Measurements from ENCODE around the gene NRCAM. TPM values are rescaled to one million over a fixed set of nuclear protein-coding genes. Genes with fewer than 3 reads are reported as not detected.

The NRCAM gene
- total RNA-seq, 1 experiment from 2014 or later = 2.7 TPM

DNA sequence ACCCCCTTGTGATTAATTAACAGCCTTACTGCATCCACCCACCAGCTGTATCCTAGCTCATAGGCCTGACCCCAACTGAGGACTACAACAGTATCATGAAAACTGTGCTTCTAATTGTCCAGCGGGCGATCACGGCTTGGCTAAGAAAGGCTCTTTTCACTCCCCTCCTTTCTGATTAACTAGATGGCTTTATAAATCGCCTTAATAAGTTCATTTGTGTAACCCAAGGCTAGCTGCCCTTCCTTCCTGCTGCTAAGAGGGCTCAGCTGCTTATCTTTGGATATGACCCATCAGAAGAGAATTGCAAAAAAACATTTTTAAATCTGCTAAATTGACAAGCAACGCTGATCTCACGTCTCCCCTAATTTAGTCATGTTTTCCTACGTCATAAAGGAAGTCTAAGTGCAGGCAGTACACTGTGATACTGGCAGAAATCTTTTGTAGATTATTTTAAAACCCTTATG lies 163.1 kb downstream of the NRCAM start (continued):
- TF ChIP-seq, protein P1, sequence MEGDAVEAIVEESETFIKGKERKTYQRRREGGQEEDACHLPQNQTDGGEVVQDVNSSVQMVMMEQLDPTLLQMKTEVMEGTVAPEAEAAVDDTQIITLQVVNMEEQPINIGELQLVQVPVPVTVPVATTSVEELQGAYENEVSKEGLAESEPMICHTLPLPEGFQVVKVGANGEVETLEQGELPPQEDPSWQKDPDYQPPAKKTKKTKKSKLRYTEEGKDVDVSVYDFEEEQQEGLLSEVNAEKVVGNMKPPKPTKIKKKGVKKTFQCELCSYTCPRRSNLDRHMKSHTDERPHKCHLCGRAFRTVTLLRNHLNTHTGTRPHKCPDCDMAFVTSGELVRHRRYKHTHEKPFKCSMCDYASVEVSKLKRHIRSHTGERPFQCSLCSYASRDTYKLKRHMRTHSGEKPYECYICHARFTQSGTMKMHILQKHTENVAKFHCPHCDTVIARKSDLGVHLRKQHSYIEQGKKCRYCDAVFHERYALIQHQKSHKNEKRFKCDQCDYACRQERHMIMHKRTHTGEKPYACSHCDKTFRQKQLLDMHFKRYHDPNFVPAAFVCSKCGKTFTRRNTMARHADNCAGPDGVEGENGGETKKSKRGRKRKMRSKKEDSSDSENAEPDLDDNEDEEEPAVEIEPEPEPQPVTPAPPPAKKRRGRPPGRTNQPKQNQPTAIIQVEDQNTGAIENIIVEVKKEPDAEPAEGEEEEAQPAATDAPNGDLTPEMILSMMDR (IDR thresholded peaks at IDR 0.05) = no peak
- no peak for TF ChIP-seq IRF1 (CRISPR knock-in tag; IDR thresholded peaks at IDR 0.05)
- no peak for TF ChIP-seq NR1H2 (CRISPR knock-in tag; IDR thresholded peaks at IDR 0.05)

DNA sequence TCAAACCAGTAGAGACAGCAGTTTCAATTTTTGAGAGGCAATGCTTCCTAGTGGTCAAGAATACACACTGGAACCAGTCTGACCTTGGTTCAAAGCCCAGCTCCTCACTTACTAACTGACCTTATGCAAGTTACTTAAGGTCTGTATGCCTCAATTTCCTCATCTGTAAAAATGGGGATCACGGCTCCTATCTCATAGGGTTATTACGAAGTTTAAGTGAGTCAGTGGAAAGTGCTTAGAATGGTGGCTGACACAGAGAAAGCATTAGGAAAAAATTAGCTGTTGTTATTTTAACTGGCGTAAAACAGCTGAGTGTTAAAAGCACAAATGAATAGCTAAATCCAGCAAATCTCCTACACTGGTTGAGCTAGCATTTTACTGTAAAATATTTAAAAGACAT lies 163.7 kb downstream of the NRCAM start:
- TF ChIP-seq JUN (CRISPR knock-in tag; IDR thresholded peaks at IDR 0.05) (no peak), FOXK1 (CRISPR knock-in tag; IDR thresholded peaks at IDR 0.05) (no peak), CREB1 (CRISPR knock-in tag; IDR thresholded peaks at IDR 0.05) (no peak), ZNF512 (CRISPR knock-in tag; IDR thresholded peaks at IDR 0.05; ENCODE audit: borderline replicate concordance) (no peak), ZNF416 (CRISPR knock-in tag; IDR thresholded peaks at IDR 0.05) (no peak), SOX15 (CRISPR knock-in tag; IDR thresholded peaks at IDR 0.05) (no peak), ATF3 (CRISPR knock-in tag; conservative IDR thresholded peaks at IDR 0.05) (no peak), ZNF396 (CRISPR knock-in tag; IDR thresholded peaks at IDR 0.05; ENCODE audit: borderline replicate concordance) (no peak), EMX1 (CRISPR knock-in tag; IDR thresholded peaks at IDR 0.05) (no peak), USF1 (CRISPR knock-in tag; IDR thresholded peaks at IDR 0.05) (no peak), FOXP1 (CRISPR knock-in tag; IDR thresholded peaks at IDR 0.05; ENCODE audit: borderline replicate concordance) (no peak), ZBTB21 (CRISPR knock-in tag; IDR thresholded peaks at IDR 0.05; ENCODE audit: borderline replicate concordance) (no peak), SMAD3 (CRISPR knock-in tag; IDR thresholded peaks at IDR 0.05; ENCODE audit: borderline replicate concordance) (no peak), MLX (CRISPR knock-in tag; IDR thresholded peaks at IDR 0.05) (no peak), JAZF1 (CRISPR knock-in tag; IDR thresholded peaks at IDR 0.05) (no peak), GTF2I (CRISPR knock-in tag; conservative IDR thresholded peaks at IDR 0.05) (no peak), SP1 (CRISPR knock-in tag; conservative IDR thresholded peaks at IDR 0.05) (no peak)
- TF ChIP-seq, protein P1 (IDR thresholded peaks at IDR 0.05) = no peak
- TF ChIP-seq, protein P2, sequence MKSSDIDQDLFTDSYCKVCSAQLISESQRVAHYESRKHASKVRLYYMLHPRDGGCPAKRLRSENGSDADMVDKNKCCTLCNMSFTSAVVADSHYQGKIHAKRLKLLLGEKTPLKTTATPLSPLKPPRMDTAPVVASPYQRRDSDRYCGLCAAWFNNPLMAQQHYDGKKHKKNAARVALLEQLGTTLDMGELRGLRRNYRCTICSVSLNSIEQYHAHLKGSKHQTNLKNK (CRISPR knock-in tag; IDR thresholded peaks at IDR 0.05) = no peak
- TF ChIP-seq, protein P3, sequence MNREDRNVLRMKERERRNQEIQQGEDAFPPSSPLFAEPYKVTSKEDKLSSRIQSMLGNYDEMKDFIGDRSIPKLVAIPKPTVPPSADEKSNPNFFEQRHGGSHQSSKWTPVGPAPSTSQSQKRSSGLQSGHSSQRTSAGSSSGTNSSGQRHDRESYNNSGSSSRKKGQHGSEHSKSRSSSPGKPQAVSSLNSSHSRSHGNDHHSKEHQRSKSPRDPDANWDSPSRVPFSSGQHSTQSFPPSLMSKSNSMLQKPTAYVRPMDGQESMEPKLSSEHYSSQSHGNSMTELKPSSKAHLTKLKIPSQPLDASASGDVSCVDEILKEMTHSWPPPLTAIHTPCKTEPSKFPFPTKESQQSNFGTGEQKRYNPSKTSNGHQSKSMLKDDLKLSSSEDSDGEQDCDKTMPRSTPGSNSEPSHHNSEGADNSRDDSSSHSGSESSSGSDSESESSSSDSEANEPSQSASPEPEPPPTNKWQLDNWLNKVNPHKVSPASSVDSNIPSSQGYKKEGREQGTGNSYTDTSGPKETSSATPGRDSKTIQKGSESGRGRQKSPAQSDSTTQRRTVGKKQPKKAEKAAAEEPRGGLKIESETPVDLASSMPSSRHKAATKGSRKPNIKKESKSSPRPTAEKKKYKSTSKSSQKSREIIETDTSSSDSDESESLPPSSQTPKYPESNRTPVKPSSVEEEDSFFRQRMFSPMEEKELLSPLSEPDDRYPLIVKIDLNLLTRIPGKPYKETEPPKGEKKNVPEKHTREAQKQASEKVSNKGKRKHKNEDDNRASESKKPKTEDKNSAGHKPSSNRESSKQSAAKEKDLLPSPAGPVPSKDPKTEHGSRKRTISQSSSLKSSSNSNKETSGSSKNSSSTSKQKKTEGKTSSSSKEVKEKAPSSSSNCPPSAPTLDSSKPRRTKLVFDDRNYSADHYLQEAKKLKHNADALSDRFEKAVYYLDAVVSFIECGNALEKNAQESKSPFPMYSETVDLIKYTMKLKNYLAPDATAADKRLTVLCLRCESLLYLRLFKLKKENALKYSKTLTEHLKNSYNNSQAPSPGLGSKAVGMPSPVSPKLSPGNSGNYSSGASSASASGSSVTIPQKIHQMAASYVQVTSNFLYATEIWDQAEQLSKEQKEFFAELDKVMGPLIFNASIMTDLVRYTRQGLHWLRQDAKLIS (CRISPR knock-in tag; IDR thresholded peaks at IDR 0.05; ENCODE audit: borderline replicate concordance) = no peak
- H3K9me3 Mint-ChIP-seq = peaks cover 4% of the 10 kb centered on the region; the same call in 1 of the 2 replicates
- H3K27ac Mint-ChIP-seq = no peak overlapping the region
- no peak for ATAC-seq
- no peak overlapping the region for H3K4me3 Mint-ChIP-seq
- ChIA-PET POLR2A (no interaction called here), CTCF (interaction anchor here (0.5 kb wide), 1 partner anchor 992 kb away, joined by 3 read pairs; no protein-coding TSS in a partner anchor)
- no peaks in the 10 kb centered on the region for H3K27me3 Mint-ChIP-seq (ENCODE audit: low read depth)
- peaks cover 19% of the 10 kb centered on the region for H3K4me1 Mint-ChIP-seq
- no peaks in the 10 kb centered on the region for H3K36me3 Mint-ChIP-seq
- no peak for DNase-seq (ENCODE audit: low spot score)
